Mesangial cell (primary cell): Measurements from ENCODE around the gene STK16. TPM values are rescaled to one million over a fixed set of nuclear protein-coding genes. Genes with fewer than 3 reads are reported as not detected.

Experiments
- total RNA-seq: library from RNA; depleted of rRNA; stranded (reverse); fragments of >200 nt; gene quantifications from 2 replicates; pipeline ENCODE4 v1.2.3, GENCODE V29; 2015

The STK16 gene, protein sequence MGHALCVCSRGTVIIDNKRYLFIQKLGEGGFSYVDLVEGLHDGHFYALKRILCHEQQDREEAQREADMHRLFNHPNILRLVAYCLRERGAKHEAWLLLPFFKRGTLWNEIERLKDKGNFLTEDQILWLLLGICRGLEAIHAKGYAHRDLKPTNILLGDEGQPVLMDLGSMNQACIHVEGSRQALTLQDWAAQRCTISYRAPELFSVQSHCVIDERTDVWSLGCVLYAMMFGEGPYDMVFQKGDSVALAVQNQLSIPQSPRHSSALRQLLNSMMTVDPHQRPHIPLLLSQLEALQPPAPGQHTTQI
- total RNA-seq = 19.2 and 22.7 TPM in 2 replicates

DNA sequence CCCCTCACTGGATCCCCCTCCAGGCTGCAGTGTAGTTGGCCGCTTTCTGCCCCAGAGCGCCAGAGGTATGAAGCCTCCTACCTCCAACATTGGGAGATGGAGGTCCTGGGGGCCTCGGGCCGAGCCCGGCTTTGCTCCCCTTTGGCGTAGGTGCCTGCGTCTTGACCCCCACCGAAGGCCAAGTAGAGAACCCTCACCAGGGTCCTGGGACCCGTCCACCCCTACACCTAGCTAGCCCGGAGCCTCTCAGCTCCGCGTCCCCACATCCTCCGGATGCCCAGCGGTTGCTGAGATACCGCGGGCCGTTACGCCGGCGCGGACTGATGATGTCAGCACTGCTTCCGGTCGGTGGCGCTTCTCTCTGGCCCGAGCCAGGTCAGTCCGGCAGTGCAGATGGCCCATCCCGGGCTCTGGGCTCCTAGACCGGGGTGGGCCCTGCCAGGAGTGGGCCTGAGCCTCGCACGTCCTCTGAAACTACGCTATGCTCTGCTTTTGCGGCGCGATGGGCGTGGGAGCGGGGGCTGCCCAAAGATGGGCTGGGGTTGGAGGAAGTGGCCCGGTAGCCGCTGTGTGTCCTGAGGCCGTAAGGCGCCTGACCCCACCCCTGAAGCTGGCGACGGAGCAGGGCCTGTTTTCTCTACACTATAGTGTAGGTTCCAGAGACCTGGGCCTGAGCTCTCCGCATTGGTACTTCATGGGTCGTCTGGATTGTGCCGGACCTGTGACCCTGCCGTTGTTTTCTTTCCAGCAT, at the start of gene STK16, which contains the start of gene GLB1L:
STK16 (plus strand) TSS at position 332 of the 751 bp plus-strand sequence. CDS start 521 bp downstream, outside the sequence.
GLB1L (minus strand) TSS at position 297 of the 751 bp plus-strand sequence. CDS start 1,871 bp downstream, outside the sequence.

DNA sequence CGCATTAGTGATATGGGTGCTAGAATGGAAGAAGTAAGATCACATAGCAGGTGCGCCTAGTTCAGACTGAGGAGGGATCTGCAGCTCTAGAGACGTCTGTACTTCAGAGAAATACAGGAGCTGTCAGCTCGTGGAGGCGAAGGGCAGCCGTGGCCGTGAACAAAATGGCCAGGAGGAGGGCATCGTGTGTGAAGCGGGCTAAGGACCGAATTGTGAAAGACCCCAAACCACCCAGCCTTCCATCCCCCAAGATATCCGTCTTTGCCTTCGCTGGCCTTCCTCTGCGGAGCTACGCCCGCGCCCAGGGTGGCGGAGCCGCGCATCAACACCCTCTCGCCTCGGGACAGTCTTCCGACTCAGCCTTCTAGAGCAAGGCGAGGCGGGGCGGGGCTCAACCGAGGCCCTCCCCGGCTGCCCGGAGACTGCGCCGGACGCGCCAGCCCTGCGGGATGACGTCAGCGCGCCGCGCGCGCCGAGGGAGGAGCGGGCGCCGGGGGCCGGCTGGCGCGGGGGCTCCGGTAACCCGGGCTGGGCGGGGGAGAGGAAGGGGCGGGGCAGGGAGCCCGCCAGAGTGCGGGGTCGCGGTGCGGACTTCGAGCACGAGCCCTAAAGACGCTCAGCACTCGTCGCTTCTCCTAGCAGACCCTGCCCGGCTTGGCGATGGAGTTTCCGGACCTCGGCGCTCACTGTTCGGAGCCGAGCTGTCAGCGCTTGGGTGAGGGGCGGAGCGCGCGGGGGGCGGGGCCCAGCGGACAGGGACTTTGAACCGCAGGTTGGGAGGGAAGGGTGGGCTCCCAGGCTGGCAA, 38.7 kb upstream of the STK16 start, which contains the start of gene ZFAND2B:
ZFAND2B (plus strand) TSS at position 455 of the 806 bp plus-strand sequence; CDS start at position 661, 206 bp downstream.

DNA sequence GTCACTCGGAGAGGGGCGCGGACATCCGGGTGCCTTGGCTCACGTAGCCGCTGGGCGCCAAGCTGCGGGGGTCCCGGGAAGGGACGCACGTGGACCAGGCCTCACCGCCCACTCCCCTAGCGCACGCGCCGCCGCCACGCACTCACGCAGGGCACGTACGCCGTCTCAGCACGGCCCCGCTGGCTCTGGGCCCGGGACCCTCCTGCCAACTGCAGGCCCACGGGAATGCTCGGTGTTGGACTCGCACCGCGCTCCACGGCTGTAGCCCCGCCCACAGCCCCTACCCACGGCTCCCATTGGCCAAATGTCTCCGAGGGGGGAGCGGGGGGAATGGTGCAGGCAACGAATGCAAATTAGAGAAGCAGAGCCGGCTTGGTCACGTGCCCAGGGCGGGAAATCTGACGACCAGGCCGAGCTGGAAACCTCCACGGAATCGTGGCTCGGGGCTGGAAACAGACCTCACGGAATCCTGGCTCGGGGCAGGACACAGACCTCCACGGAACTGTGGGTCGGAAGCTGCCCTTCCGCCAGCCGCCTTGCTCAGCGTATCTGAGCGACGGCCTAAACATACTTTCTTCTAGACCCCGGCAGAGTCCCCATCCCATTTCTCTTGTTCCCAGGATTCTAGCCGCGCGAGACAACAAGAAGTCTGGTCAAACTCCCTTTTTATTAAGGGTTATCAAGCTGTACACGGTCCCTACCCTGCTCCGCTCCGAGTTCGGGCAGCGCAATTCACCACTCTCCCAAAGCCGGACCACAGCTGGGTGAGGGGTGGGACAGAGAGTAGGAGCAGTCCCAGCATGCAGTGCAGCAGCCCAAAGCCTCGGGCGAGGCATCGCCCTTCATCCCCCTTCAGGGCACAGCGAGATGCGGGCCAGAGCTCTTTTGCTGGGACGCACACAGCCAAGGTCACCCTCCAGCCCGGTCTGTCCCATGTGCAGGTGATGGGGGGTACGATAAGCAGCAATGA, 26.3 kb upstream of the STK16 start, which contains the start of gene ABCB6:
ABCB6 (minus strand) TSS at position 227 of the 970 bp plus-strand sequence. CDS start 285 bp downstream, outside the sequence.

DNA sequence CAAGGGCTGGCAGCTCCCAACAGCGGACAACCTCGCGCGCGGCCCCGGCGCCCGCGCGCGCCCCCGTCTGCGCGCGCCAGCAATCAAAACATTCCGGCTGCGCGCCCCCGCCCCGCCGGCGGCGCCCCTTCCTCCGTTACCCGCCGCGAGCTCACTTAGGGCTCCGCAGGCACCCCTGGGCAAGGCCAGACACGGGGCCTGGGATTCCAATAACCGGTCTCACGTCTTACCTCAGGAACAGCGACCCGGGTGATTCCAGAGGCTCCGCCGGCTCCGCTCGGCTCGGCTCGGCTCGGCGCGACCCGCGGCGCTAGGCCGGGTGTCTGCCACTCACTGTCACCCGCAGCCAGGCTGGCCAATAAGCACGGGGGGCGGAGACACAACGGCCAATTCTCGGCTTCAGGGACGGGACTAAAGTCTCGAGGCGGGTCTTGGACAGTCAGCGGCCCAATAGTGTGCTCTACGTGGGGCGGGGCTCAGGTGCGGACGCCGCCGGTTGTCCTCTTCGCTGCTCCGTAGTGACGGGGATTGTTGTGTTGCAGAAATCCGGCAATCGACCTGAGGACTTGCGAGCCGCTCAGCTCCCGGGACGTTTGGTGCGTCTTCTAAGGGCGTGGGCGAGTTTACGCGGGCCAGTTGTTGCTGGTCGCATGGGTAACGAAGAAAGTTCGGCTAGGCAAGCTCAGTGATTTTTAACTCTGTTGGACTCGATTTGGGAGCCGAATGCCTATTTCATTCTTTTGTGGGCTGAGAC, 15.8 kb upstream of the STK16 start, which contains the start of the genes ANKZF1 and ATG9A:
ANKZF1 (plus strand) TSS at position 502 of the 754 bp plus-strand sequence. CDS start 452 bp downstream, outside the sequence.
ATG9A (minus strand) TSS at position 332 of the 754 bp plus-strand sequence. CDS start 1,612 bp downstream, outside the sequence.

DNA sequence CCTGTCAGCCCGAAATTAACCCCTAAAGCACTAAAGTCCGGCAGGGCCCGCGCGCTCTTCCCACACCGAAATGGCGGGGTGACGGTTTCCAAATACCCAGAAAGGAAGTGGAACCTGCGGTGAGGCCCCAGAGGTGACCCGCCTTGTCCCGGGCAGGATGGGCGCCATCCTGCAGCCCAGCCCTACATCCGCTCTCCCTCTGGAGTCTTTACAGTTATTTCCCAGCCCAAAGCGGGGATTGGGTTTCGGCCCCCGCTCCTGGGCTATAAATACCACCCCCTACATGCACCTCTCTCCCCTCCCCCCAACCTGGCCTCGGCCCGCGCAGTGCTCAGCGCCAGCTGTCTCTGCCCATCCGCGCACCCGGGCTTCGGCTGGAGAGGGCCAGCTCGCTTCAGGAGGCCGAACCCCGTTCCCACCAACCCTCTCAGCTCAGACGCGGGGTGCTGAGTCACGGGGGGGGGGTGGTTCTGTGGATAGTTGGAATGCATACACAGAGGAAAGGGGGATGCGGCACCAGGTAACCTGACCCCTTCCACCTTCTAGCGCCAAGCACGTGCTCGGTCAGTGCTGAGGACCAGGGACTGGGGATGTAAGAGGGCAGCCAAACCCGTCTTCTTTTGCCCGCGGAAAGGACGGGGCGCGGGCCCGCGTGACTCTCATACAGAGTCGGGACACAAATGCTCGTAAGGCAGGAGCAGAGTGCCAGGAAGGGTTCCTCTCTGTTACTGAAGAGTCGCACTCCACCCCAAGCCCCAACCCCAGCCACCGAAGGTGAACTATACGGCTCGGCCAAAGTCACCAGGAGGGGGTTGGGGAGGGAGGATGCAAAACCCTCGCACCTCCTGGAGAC, 7.8 kb downstream of the STK16 start, which contains the start of gene TUBA4B:
TUBA4B (plus strand) TSS at position 344 of the 853 bp plus-strand sequence; CDS start at position 509, 165 bp downstream.

DNA sequence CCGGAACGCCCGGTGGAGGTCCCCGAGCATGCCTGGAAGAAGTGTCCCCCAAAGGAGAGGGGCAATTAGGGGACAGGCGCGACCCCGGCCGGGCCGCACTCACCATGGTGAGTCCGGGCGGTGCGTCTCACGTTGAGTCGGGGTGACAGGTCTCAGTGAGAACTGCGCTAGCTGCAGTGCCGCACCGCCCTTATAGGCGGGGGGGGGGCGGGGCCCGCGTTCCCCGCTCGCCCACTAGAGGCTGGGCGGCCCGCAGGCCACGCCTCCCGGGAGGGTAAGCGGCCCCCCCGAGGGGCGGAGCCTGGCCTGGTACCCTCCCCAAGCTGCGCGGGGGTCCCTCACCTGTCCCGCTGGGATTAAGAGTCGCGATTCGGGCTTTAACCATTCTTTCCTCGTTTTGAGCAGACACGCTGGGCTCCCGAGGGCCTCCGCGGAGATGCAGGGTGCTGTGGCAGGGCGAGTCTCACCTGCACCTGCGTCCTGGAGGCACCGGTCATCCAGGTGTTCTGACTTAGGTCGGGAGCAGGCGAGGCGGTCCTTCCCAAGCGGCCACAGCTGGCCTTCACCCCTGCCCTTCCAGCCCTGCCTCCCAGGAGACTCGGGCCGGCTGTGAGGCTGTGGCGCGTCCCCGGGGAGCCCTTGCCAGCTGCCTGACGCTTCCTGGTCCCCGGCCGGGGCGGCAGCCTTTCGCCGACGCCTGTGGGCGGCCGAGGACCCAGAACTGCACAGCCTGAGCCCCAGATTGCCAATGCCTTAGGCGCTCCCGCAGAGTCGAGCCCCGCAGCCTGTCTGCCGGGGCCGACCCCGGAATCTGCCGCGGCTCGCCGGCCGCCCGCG, 8.7 kb downstream of the STK16 start, which contains the start of gene TUBA4A:
TUBA4A (minus strand) TSS at position 166 of the 837 bp plus-strand sequence; CDS start at position 106, 60 bp downstream.

DNA sequence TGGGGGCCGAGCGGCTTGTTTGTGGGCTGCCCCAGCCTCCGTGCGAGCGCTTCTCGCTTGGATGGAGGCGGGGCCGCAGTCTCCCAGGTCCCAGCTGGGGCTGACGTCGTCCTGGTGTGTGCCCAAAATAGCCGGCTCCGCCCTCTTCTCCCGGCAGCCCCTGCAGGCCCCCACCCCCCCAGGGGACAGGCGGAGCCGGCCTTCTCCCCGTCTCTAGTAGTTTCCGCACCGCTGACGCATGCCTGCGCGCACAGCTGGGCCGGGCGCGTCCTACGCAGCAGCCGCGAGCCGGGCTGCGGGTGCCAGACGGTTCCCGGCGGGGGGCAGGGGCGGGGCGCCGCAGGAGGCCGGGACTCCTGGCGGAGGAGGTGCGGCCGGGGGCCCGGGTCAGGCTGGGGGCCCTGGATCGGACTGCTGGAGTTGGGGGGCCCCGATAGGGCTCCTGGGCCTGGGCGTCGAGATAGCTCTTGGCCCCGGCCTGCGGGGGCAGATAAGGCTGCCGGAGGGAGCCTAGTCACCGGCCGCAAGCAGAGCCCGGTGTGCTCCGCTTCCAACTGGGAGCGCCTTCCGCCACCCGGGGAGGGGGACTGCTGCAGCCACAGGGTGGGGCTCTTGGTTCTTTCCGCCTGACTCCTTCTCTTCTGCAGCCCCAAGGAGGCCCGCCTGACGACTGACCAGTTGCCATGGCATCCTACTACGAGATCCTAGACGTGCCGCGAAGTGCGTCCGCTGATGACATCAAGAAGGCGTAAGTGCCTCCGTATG, 34.1 kb downstream of the STK16 start, which contains the start of gene DNAJB2:
DNAJB2 (plus strand) TSS at position 216 of the 765 bp plus-strand sequence; CDS start at position 684, 468 bp downstream.

Other genes starting within 250 kb of the STK16 start
- gene CFAP65, start 204.0 kb upstream of the STK16 start, total RNA-seq = 0.13 TPM in 1 of 2 replicates, not detected in the other
- gene IHH, start 184.6 kb upstream of the STK16 start, total RNA-seq = not detected in 2 replicates
- gene NHEJ1, start 84.7 kb upstream of the STK16 start, total RNA-seq = 12.9 and 20.2 TPM in 2 replicates
- under 0.01 and 0.25 TPM in 2 replicates for gene SLC23A3, start 75.5 kb upstream of the STK16 start, total RNA-seq
- gene CNPPD1, start 68.6 kb upstream of the STK16 start, total RNA-seq = 25.1 and 31.6 TPM in 2 replicates
- 40.6 and 51.7 TPM in 2 replicates for gene RETREG2, start 67.2 kb upstream of the STK16 start, total RNA-seq
- gene ZFAND2B, start 38.7 kb upstream of the STK16 start, total RNA-seq = 25.3 and 25.9 TPM in 2 replicates
- 7.6 and 12.7 TPM in 2 replicates for gene ABCB6, start 26.5 kb upstream of the STK16 start, total RNA-seq
- gene ATG9A, start 15.8 kb upstream of the STK16 start, total RNA-seq = 53.1 and 68.1 TPM in 2 replicates
- gene ANKZF1, start 15.7 kb upstream of the STK16 start, total RNA-seq = 22.0 and 25.9 TPM in 2 replicates
- 10.3 and 23.1 TPM in 2 replicates for gene GLB1L, start within 50 bp of the STK16 start, total RNA-seq
- not detected in 2 replicates for gene TUBA4B, start 7.8 kb downstream of the STK16 start, total RNA-seq
- 36.1 and 129 TPM in 2 replicates for gene TUBA4A, start 8.4 kb downstream of the STK16 start, total RNA-seq
- gene DNAJB2, start 33.9 kb downstream of the STK16 start, total RNA-seq = 24.6 and 57.0 TPM in 2 replicates
- gene PTPRN, start 63.9 kb downstream of the STK16 start, total RNA-seq = 0.49 and 0.63 TPM in 2 replicates
- gene RESP18, start 87.3 kb downstream of the STK16 start, total RNA-seq = not detected in 2 replicates
- gene DNPEP, start 142.4 kb downstream of the STK16 start, total RNA-seq = 36.3 and 73.0 TPM in 2 replicates
- 0.98 and 30.6 TPM in 2 replicates for gene DES, start 172.9 kb downstream of the STK16 start, total RNA-seq
- 6.8 and 24.8 TPM in 2 replicates for gene SPEG, start 189.4 kb downstream of the STK16 start, total RNA-seq